ENCODE results near the gene PYCR2.

Gene PYCR2

GRCh38 chr1:225873281-225873850 is 50.7 kb downstream of the PYCR2 start:
- Histone ChIP-seq H3K4me3 (ENCODE audit: low read depth, low read length) (no peak overlapping the region), H3K36me3 (no peaks in the 10 kb centered on the region), H3K27me3 (ENCODE audit: insufficient read depth, low read depth, severe bottlenecking) (no peaks in the 10 kb centered on the region), H3K9me3 (ENCODE audit: severe bottlenecking) (no peaks in the 10 kb centered on the region), H3K27ac (no peak overlapping the region)
- DNase-seq, result no peak
- no peak for TF ChIP-seq CTCF (IDR thresholded peaks at IDR 0.05; ENCODE audit: low read depth, low read length)

DNA sequence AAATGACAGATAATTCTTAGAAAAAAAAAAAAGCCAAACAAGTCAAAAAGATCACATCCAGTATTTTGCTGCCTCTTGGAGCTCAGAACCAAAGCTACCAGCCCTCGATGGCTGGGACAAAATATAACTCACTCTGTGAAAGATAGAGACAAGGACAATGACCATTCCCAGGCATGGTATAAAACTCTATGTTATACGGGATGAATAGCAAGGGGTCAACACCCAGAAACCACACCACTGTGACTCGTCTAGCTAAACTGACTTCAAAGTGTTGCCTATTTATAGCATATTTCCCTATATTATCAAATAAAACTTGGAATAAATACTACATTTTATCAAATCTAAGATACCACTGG is 52.0 kb downstream of the PYCR2 start:
- no peaks in the 10 kb centered on the region for H3K27me3 ChIP-seq (ENCODE audit: insufficient read depth, low read depth, severe bottlenecking)
- H3K27ac ChIP-seq, result no peak overlapping the region
- no peak for TF ChIP-seq CTCF (IDR thresholded peaks at IDR 0.05; ENCODE audit: low read depth, low read length)
- no peaks in the 10 kb centered on the region for H3K9me3 ChIP-seq (ENCODE audit: severe bottlenecking)
- no peak overlapping the region for H3K4me3 ChIP-seq (ENCODE audit: low read depth, low read length)
- no peak for DNase-seq
- H3K36me3 ChIP-seq, result no peaks in the 10 kb centered on the region

DNA sequence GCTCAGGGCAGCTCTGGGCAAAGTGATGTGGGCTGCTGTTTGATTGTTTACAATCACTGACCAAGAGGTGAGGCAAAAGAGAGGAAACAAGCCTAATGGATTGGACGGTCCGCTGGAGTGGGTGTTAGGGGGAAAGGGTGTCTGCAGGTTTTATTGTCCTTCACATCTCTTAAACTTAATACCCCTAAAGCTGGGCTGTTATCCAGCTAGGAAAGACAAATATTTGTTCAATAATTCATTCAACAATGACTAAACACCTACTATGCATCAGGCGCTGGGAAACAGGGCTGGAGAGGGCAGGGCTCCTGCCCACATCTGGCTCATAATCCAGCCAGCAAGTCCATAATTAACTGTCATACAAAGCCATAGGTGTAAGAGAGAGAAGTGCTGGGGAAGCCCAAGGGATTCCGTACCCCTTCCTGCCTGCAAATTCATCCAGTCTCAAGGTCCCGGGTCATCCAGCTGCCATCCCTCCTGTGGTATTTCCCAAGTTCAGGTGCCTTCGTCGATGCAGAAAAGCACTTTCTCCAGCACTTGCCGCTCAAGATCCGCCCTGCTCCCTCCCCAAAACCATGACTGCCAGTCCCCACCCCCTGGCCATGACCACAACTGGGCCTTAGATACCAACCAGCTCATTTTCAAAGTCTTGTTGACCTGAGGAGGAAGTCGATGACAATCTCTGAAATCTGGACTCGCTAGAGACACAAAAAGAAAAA is 52.5 kb downstream of the PYCR2 start:
- H3K9me3 ChIP-seq (ENCODE audit: severe bottlenecking), result no peaks in the 10 kb centered on the region
- H3K27ac ChIP-seq, result no peak overlapping the region
- no peak for DNase-seq

GRCh38 chr1:225870911-225871310 is 53.1 kb downstream of the PYCR2 start:
- no peaks in the 10 kb centered on the region for H3K9me3 ChIP-seq (ENCODE audit: severe bottlenecking)
- H3K27me3 ChIP-seq (ENCODE audit: insufficient read depth, low read depth, severe bottlenecking), result no peaks in the 10 kb centered on the region
- no peak for DNase-seq
- no peak for TF ChIP-seq CTCF (IDR thresholded peaks at IDR 0.05; ENCODE audit: low read depth, low read length)
- no peak overlapping the region for H3K4me3 ChIP-seq (ENCODE audit: low read depth, low read length)
- H3K27ac ChIP-seq, result no peak overlapping the region
- no peaks in the 10 kb centered on the region for H3K36me3 ChIP-seq

More for the DNA sequence above, 52.5 kb downstream of the PYCR2 start:
- no peak for TF ChIP-seq CTCF (IDR thresholded peaks at IDR 0.05; ENCODE audit: low read depth, low read length)
- Histone ChIP-seq H3K27me3 (ENCODE audit: insufficient read depth, low read depth, severe bottlenecking) (no peaks in the 10 kb centered on the region), H3K4me3 (ENCODE audit: low read depth, low read length) (no peak overlapping the region), H3K36me3 (no peaks in the 10 kb centered on the region)
